H1 (cell line): Measurements from ENCODE around the gene NEDD8. TPM values are rescaled to one million over a fixed set of nuclear protein-coding genes. Genes with fewer than 3 reads are reported as not detected.
A peak's percentile ranks its signal among the peaks of the same experiment; 100 is the strongest.

Source experiments
- BACH1 ChIP-seq: IDR thresholded peaks from 2 replicates; pipeline ENCODE4 v1.6.1; 2012; ENCODE audit warnings: low read length, improper control_type of control experiment
- CEBPB ChIP-seq: IDR thresholded peaks from 2 replicates; pipeline ENCODE4 v1.6.1; 2012; ENCODE audit warnings: low read depth, low read length
- CTBP2 ChIP-seq: IDR thresholded peaks from 2 replicates; pipeline ENCODE4 v1.7.0; 2011; ENCODE audit warnings: borderline replicate concordance, mild to moderate bottlenecking, moderate library complexity, mixed read lengths, low read length; ENCODE audit not compliant: insufficient read depth, insufficient read length
- EP300 ChIP-seq, 2 experiments: IDR thresholded peaks; 1 replicate in 1 of 2; 2 replicates in 1 of 2; pipeline ENCODE4 v1.6.1; 2011 to 2012; ENCODE audit warnings: low read depth in 2 of 2, low read length in 2 of 2, mild to moderate bottlenecking in 2 of 2, borderline replicate concordance in 1 of 2, inconsistent platforms in 1 of 2, moderate library complexity in 1 of 2
- JUN ChIP-seq: IDR thresholded peaks from 2 replicates; pipeline ENCODE4 v1.6.1; 2011; ENCODE audit warnings: low read depth, mild to moderate bottlenecking, improper control_type of control experiment, low read length
- MAFK ChIP-seq: IDR thresholded peaks from 2 replicates; pipeline ENCODE4 v1.6.1; 2012; ENCODE audit warnings: low read depth, mild to moderate bottlenecking, improper control_type of control experiment, low read length
- NRF1 ChIP-seq: IDR thresholded peaks from 2 replicates; pipeline ENCODE4 v1.6.1; 2011; ENCODE audit warnings: mild to moderate bottlenecking, low read depth, low read length, improper control_type of control experiment
- RAD21 ChIP-seq, 2 experiments: IDR thresholded peaks in 1 of 2; conservative IDR thresholded peaks in 1 of 2; 2 replicates each; pipeline ENCODE4 v1.6.1; 2011; ENCODE audit warnings: low read depth in 2 of 2, low read length in 2 of 2, improper control_type of control experiment in 1 of 2, inconsistent platforms in 1 of 2, mild to moderate bottlenecking in 1 of 2, moderate library complexity in 1 of 2
- RBBP5 ChIP-seq: IDR thresholded peaks from 2 replicates; pipeline ENCODE4 v1.7.1; 2012; ENCODE audit warnings: low read depth, mild to moderate bottlenecking, inconsistent platforms, low read length, moderate library complexity, borderline replicate concordance
- RFX5 ChIP-seq: IDR thresholded peaks from 2 replicates; pipeline ENCODE4 v1.6.1; 2011; ENCODE audit warnings: low read depth, low read length, improper control_type of control experiment, borderline replicate concordance
- SIRT6 ChIP-seq: IDR thresholded peaks from one replicate; pipeline ENCODE4 v1.7.1; 2012; ENCODE audit warnings: low read length, inconsistent platforms
- SP2 ChIP-seq: IDR thresholded peaks from 2 replicates; pipeline ENCODE4 v1.6.1; 2012; ENCODE audit warnings: mild to moderate bottlenecking, low read length, inconsistent platforms
- SP4 ChIP-seq: IDR thresholded peaks from 2 replicates; pipeline ENCODE4 v1.6.1; 2012; ENCODE audit warnings: low read length, inconsistent platforms
- SRF ChIP-seq: IDR thresholded peaks from 2 replicates; pipeline ENCODE4 v1.6.1; 2011; ENCODE audit warnings: mild to moderate bottlenecking, low read depth, low read length, moderate library complexity
- TAF7 ChIP-seq: optimal IDR thresholded peaks from 2 replicates; pipeline ENCODE3; 2011; ENCODE audit warnings: low read depth, mild to moderate bottlenecking, inconsistent platforms, low read length, moderate library complexity, borderline replicate concordance
- TEAD4 ChIP-seq: IDR thresholded peaks from 2 replicates; pipeline ENCODE4 v1.6.1; 2012; ENCODE audit warnings: low read depth, low read length, inconsistent platforms, mixed read lengths
- YY1 ChIP-seq: IDR thresholded peaks from 2 replicates; pipeline ENCODE4 v1.6.1; 2011; ENCODE audit warnings: low read depth, mild to moderate bottlenecking, low read length
- polyA plus RNA-seq, 7 experiments: library from polyadenylated mRNA; depleted of rRNA in 3 of 7; stranded (reverse) in 5 of 7; unstranded in 2 of 7; fragments of >200 nt in 5 of 7; fragments of 200-250 nt in 2 of 7; gene quantifications; 1 replicate in 5 of 7; 2 replicates in 1 of 7; 4 replicates in 1 of 7; pipeline versions ENCODE4 v1.2.1 to v1.2.3, GENCODE V29; 2011 to 2013; ENCODE audit warnings: missing spikeins in 2 of 7, mixed read lengths in 2 of 7
- total RNA-seq: library from RNA; stranded (reverse); fragmentation: NEBNext Ultra II Directional; extraction: Animal tissue kit (Norgen Biotek cat#: 25700); gene quantifications from 2 replicates; pipeline ENCODE4 v1.2.1, GENCODE V29; 2021
- TF ChIP-seq, protein P1 (sequence below): IDR thresholded peaks from 2 replicates; pipeline ENCODE4 v1.6.1; 2012; ENCODE audit warnings: inconsistent platforms
- TF ChIP-seq, protein P2 (sequence below): IDR thresholded peaks from 2 replicates; pipeline ENCODE4 v1.6.1; 2011; ENCODE audit warnings: low read length, improper control_type of control experiment
- TF ChIP-seq, protein P3 (sequence below): IDR thresholded peaks from 2 replicates; pipeline ENCODE4 v1.6.1; 2012; ENCODE audit warnings: inconsistent platforms
- TF ChIP-seq, protein P4 (sequence below): IDR thresholded peaks from 2 replicates; pipeline ENCODE4 v1.6.1; 2011; ENCODE audit warnings: low read depth, mild to moderate bottlenecking, low read length; ENCODE audit not compliant: insufficient read depth

NEDD8 gene
- total and polyA plus RNA-seq, 2 of the 8 experiments (the other 6 are each of a cell fraction or from before 2014, with no cell fraction given) = 253 to 317 TPM

DNA sequence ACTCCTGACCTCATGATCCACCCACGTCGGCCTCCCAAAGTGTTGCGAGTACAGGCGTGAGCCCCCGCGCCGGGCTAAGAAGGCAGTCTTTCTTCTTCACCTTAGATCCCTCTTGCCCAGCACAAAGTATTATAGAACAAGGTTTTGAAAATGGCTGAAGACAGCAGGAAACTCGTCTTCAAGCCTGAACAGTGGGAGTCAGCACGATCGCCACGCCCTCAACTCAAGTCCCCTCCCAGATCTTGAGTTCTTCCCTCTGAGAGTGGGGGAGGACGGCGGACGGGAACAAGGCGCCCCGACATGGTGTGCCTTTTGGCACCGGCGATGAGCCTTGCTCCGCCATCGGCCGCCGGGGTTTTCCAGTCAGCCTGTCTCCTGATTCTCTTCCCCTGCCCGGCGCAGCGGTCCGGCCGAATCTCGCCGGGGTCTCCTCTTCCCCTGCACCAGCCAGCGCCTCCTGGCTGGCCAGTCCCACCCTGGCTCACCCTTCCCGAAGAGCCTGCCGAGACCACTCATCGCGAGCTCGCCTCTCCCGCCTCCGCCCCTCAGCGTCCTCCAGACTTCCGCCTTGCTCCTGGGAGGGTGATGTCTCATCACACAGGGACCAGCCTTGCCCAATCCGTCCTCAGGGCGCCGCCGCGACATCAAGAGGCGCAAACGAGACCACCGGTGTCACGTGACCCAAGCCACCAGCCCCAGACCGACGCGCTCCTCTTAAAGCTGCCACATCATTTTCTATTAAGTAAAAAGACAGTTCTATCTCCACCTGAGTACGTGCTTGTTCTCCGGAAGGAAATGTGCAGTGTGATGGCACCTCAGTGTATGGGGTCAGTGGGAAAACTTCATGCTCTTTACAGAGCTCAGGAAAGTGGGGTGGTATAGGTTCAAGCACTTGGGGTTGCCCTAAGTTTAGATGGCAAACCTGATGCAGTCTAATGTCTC is 19.0 kb downstream of the NEDD8 start, which contains the start of gene CHMP4A (continued):
- TF ChIP-seq MAFK = no peak
- no peak for TF ChIP-seq CTBP2
- peak; percentile 63; the same call in 1 of the 2 replicates for TF ChIP-seq CEBPB
- TF ChIP-seq SIRT6 = no peak
- no peak; a peak in 1 of 4 replicates for TF ChIP-seq RAD21 (IDR thresholded peaks at IDR 0.05 in 1 of 2, conservative IDR thresholded peaks at IDR 0.05 in 1 of 2; ENCODE audit: low read depth in 2 of 2, low read length in 2 of 2)
- TF ChIP-seq EP300 (IDR thresholded peaks at IDR 0.05; ENCODE audit: borderline replicate concordance in 1 of 2, low read depth in 2 of 2, low read length in 2 of 2) = no peak
- peak; percentile 82 for TF ChIP-seq YY1
- TF ChIP-seq, protein P1, sequence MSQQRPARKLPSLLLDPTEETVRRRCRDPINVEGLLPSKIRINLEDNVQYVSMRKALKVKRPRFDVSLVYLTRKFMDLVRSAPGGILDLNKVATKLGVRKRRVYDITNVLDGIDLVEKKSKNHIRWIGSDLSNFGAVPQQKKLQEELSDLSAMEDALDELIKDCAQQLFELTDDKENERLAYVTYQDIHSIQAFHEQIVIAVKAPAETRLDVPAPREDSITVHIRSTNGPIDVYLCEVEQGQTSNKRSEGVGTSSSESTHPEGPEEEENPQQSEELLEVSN = peak; percentile 66
- TF ChIP-seq BACH1 = no peak
- TF ChIP-seq, protein P2, sequence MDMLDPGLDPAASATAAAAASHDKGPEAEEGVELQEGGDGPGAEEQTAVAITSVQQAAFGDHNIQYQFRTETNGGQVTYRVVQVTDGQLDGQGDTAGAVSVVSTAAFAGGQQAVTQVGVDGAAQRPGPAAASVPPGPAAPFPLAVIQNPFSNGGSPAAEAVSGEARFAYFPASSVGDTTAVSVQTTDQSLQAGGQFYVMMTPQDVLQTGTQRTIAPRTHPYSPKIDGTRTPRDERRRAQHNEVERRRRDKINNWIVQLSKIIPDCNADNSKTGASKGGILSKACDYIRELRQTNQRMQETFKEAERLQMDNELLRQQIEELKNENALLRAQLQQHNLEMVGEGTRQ = peak; percentile 97
- 0 out of 2 replicates have a peak, but pooled peaks have one; percentile 44 for TF ChIP-seq SP4
- TF ChIP-seq, protein P3, sequence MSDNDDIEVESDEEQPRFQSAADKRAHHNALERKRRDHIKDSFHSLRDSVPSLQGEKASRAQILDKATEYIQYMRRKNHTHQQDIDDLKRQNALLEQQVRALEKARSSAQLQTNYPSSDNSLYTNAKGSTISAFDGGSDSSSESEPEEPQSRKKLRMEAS = peak; percentile 45
- no peak for TF ChIP-seq SP2
- TF ChIP-seq RBBP5 = no peak
- TF ChIP-seq NRF1 = no peak
- peak; percentile 63 for TF ChIP-seq SRF
- no peak for TF ChIP-seq RFX5
- TF ChIP-seq, protein P4, sequence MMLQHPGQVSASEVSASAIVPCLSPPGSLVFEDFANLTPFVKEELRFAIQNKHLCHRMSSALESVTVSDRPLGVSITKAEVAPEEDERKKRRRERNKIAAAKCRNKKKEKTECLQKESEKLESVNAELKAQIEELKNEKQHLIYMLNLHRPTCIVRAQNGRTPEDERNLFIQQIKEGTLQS = peak; percentile 95
- TF ChIP-seq TAF7 = peak; percentile 86
- TF ChIP-seq TEAD4 = no peak
- no peak for TF ChIP-seq JUN
